Liver (tissue), 9 donors: ENCODE measurements around the gene LCN12. TPM values are rescaled to one million over a fixed set of nuclear protein-coding genes. Genes with fewer than 3 reads are reported as not detected.

Experiments
- DNase-seq: peaks from one replicate; pipeline ENCODE4 v3.0.0-alpha.2; 2017; ENCODE audit warnings: low spot score
- H3K27ac ChIP-seq, 2 donors: one replicate each; pipeline ENCODE4 v1.7.0; 2013; ENCODE audit warnings: inconsistent platforms in 2 of 2, low read length in 2 of 2, control low read depth in 1 of 2, low read depth in 1 of 2, mild to moderate bottlenecking in 1 of 2
- H3K27me3 ChIP-seq, 4 donors: one replicate each; pipeline versions ENCODE4 v1.6.1 to v1.7.0; 2013; ENCODE audit warnings: low read length in 3 of 4, inconsistent platforms in 1 of 4, mild to moderate bottlenecking in 1 of 4, moderate library complexity in 1 of 4; ENCODE audit not compliant: control insufficient read depth in 4 of 4, insufficient read depth in 4 of 4
- H3K36me3 ChIP-seq, 4 donors: one replicate each; pipeline versions ENCODE4 v1.6.1 to v1.7.0; 2013; ENCODE audit warnings: low read length in 3 of 4, mild to moderate bottlenecking in 3 of 4, low read depth in 1 of 4, moderate library complexity in 1 of 4; ENCODE audit not compliant: control insufficient read depth in 4 of 4, insufficient read depth in 3 of 4
- H3K4me1 ChIP-seq, 4 donors: one replicate each; pipeline versions ENCODE4 v1.6.1 to v1.7.0; 2013; ENCODE audit warnings: low read length in 3 of 4, mild to moderate bottlenecking in 3 of 4, moderate library complexity in 1 of 4; ENCODE audit not compliant: control insufficient read depth in 4 of 4, insufficient read depth in 4 of 4
- H3K4me3 ChIP-seq, 3 donors: one replicate each; pipeline versions ENCODE4 v1.6.1 to v1.7.0; 2013; ENCODE audit warnings: low read length in 3 of 3, control low read depth in 1 of 3, low read depth in 1 of 3, mild to moderate bottlenecking in 1 of 3
- H3K9ac ChIP-seq, 2 donors: one replicate each; pipeline ENCODE4 v1.7.0; 2013; ENCODE audit warnings: low read length in 2 of 2, mild to moderate bottlenecking in 2 of 2, moderate library complexity in 2 of 2, control low read depth in 1 of 2, low read depth in 1 of 2
- H3K9me3 ChIP-seq, 4 donors: one replicate each; pipeline versions ENCODE4 v1.6.1 to v1.7.0; 2013; ENCODE audit warnings: low read length in 3 of 4; ENCODE audit not compliant: control insufficient read depth in 4 of 4
- FOXA1 ChIP-seq: IDR thresholded peaks from 2 replicates; pipeline ENCODE4 v1.6.1; 2016; ENCODE audit warnings: antibody characterized with exemption
- FOXA2 ChIP-seq: IDR thresholded peaks from 2 replicates; pipeline ENCODE4 v1.6.1; 2016; ENCODE audit warnings: antibody characterized with exemption
- GABPA ChIP-seq, 2 donors: IDR thresholded peaks in 1 of 2; conservative IDR thresholded peaks in 1 of 2; 2 replicates each; pipeline ENCODE4 v1.6.1; 2016; ENCODE audit warnings: antibody characterized with exemption in 2 of 2, mild to moderate bottlenecking in 1 of 2, moderate library complexity in 1 of 2
- HNF4A ChIP-seq, 2 donors: conservative IDR thresholded peaks; 2 replicates each; pipeline ENCODE4 v1.6.1; 2016; ENCODE audit warnings: antibody characterized with exemption in 2 of 2, mild to moderate bottlenecking in 2 of 2
- HNF4G ChIP-seq: IDR thresholded peaks from 2 replicates; pipeline ENCODE4 v1.6.1; 2016; ENCODE audit warnings: antibody characterized with exemption
- JUND ChIP-seq, 2 donors: IDR thresholded peaks; 2 replicates each; pipeline ENCODE4 v1.6.1; 2016; ENCODE audit warnings: antibody characterized with exemption in 2 of 2
- NR2F2 ChIP-seq: IDR thresholded peaks from 2 replicates; pipeline ENCODE4 v1.6.1; 2016; ENCODE audit warnings: antibody characterized with exemption
- RAD21 ChIP-seq, 2 donors: IDR thresholded peaks; 2 replicates each; pipeline ENCODE4 v1.6.1; 2016; ENCODE audit warnings: antibody characterized with exemption in 2 of 2, mild to moderate bottlenecking in 2 of 2
- RXRA ChIP-seq, 2 donors: IDR thresholded peaks; 2 replicates each; pipeline ENCODE4 v1.6.1; 2017 to 2018; ENCODE audit warnings: antibody characterized with exemption in 2 of 2, mild to moderate bottlenecking in 1 of 2
- SP1 ChIP-seq: IDR thresholded peaks from 2 replicates; pipeline ENCODE4 v1.6.1; 2018; ENCODE audit warnings: antibody characterized with exemption, mild to moderate bottlenecking
- TAF1 ChIP-seq: conservative IDR thresholded peaks from 2 replicates; pipeline ENCODE4 v1.6.1; 2016; ENCODE audit warnings: antibody characterized with exemption, mild to moderate bottlenecking
- YY1 ChIP-seq: IDR thresholded peaks from 2 replicates; pipeline ENCODE4 v1.6.1; 2016; ENCODE audit warnings: antibody characterized with exemption, mild to moderate bottlenecking
- WGBS: extraction: QIAGEN DNeasy Blood & Tissue Kit; methylation state at CpG from one replicate; pipeline ENCODE4 v1.1.7; 2013; 5-methylcytosine and 5-hydroxymethylcytosine counted together
- polyA plus RNA-seq, 2 donors: library from polyadenylated mRNA; stranded (reverse) in 1 of 2; unstranded in 1 of 2; fragments of 200-250 nt in 1 of 2; fragments of >200 nt in 1 of 2; fragmentation: Nextera tagmentation in 1 of 2; extraction: Ambion mirVana in 1 of 2; gene quantifications; one replicate each; pipeline versions ENCODE4 v1.2.1 to v1.2.3, GENCODE V29; 2013 to 2015
- total RNA-seq, 2 donors: library from RNA; depleted of rRNA; stranded (reverse); fragments of >200 nt; gene quantifications; one replicate each; pipeline ENCODE4 v1.2.3, GENCODE V29; 2014
- TF ChIP-seq, protein P1 (sequence below): IDR thresholded peaks from 2 replicates; pipeline ENCODE4 v1.6.1; 2016; ENCODE audit warnings: antibody characterized with exemption
- TF ChIP-seq, protein P2 (sequence below): IDR thresholded peaks from 2 replicates; pipeline ENCODE4 v1.6.1; 2016; ENCODE audit warnings: antibody characterized with exemption
- TF ChIP-seq, protein P3 (sequence below): IDR thresholded peaks from 2 replicates; pipeline ENCODE4 v1.6.1; 2016; ENCODE audit warnings: antibody characterized with exemption
- TF ChIP-seq, protein P4 (sequence below): fragments of 150-350 bp; IDR thresholded peaks from 2 replicates; pipeline ENCODE4 v1.5.1; 2017; ENCODE audit warnings: improper control_type of control experiment, low read depth, low read length; ENCODE audit not compliant: missing input control
- TF ChIP-seq, protein P5 (sequence below): IDR thresholded peaks from 2 replicates; pipeline ENCODE4 v1.6.1; 2016; ENCODE audit warnings: antibody characterized with exemption, mild to moderate bottlenecking
- donor health status: healthy.
- donor health status: healthy.
- donor health status: healthy.
- donor health status: healthy.
- donor health status: healthy.

The LCN12 gene
- total and polyA plus RNA-seq, 4 donors, result 2.3 to 12.2 (median 6.2) TPM

DNA sequence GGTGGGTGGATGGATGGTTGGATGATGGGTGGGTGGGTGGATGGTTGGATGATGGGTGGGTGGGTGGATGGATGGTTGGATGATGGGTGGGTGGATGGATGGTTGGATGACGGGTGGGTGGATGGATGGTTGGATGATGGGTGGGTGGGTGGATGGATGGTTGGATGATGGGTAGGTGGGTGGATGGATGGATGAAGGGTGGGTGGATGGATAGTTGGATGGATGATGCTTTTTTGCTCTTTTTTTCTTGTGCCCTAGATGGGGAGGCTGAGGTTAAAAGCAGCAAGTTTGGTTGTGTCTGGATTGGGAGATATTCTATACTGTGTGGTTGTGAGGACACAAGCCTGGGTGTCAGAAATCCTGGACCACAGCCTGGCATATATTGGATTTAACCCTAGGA lies 5.4 kb downstream of the LCN12 start:
- DNase-seq, result no peak
- 94% methylated on average over 1 of the region's 1 CpG for WGBS
- Histone ChIP-seq H3K9ac (no peak overlapping the region), H3K36me3 (no peaks in the 10 kb centered on the region), H3K4me1 (no peaks in the 10 kb centered on the region), H3K27ac (no peak overlapping the region), H3K9me3 (no peaks in the 10 kb centered on the region), H3K4me3 (no peak overlapping the region), H3K27me3 (no peaks in the 10 kb centered on the region)
- TF ChIP-seq SP1 (no peak), TAF1 (no peak), NR2F2 (no peak), FOXA1 (no peak), YY1 (no peak), GABPA (IDR thresholded peaks at IDR 0.05 in 1 of 2, conservative IDR thresholded peaks at IDR 0.05 in 1 of 2) (no peak), RAD21 (IDR thresholded peaks at IDR 0.05) (no peak), RXRA (IDR thresholded peaks at IDR 0.05) (no peak), FOXA2 (no peak), HNF4A (conservative IDR thresholded peaks at IDR 0.05) (no peak)
- TF ChIP-seq, protein P1, sequence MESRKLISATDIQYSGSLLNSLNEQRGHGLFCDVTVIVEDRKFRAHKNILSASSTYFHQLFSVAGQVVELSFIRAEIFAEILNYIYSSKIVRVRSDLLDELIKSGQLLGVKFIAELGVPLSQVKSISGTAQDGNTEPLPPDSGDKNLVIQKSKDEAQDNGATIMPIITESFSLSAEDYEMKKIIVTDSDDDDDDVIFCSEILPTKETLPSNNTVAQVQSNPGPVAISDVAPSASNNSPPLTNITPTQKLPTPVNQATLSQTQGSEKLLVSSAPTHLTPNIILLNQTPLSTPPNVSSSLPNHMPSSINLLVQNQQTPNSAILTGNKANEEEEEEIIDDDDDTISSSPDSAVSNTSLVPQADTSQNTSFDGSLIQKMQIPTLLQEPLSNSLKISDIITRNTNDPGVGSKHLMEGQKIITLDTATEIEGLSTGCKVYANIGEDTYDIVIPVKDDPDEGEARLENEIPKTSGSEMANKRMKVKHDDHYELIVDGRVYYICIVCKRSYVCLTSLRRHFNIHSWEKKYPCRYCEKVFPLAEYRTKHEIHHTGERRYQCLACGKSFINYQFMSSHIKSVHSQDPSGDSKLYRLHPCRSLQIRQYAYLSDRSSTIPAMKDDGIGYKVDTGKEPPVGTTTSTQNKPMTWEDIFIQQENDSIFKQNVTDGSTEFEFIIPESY, result no peak
- TF ChIP-seq, protein P2, sequence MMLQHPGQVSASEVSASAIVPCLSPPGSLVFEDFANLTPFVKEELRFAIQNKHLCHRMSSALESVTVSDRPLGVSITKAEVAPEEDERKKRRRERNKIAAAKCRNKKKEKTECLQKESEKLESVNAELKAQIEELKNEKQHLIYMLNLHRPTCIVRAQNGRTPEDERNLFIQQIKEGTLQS, result no peak
- TF ChIP-seq, protein P3, sequence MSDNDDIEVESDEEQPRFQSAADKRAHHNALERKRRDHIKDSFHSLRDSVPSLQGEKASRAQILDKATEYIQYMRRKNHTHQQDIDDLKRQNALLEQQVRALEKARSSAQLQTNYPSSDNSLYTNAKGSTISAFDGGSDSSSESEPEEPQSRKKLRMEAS, result no peak

DNA sequence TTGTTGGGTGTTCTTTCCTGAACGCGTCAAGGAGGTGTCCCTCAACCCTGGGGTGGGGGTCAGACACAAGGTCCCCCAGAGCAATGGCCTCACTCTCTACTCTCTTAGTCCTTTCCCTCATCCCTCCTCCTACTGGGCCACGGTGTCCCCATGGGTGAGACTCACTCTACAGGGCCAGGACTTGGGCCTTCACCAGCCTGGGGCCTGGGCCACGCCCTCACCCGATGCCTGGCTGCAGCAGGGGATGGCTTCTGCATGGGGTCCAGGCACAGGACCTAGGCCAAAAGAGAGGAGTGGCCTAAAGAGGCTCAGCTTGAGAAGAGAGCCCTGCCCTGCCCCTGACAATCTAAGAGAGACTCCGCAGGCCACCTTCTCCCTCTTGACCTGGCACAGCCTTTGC lies 5.8 kb downstream of the LCN12 start:
- Histone ChIP-seq H3K9ac (no peak overlapping the region), H3K36me3 (no peaks in the 10 kb centered on the region), H3K27ac (no peak overlapping the region), H3K4me3 (no peak overlapping the region), H3K27me3 (no peaks in the 10 kb centered on the region), H3K9me3 (no peaks in the 10 kb centered on the region), H3K4me1 (no peaks in the 10 kb centered on the region)
- DNase-seq, result no peak
- TF ChIP-seq TAF1, result no peak
- 93% methylated on average over 6 of the region's 6 CpGs for WGBS

DNA sequence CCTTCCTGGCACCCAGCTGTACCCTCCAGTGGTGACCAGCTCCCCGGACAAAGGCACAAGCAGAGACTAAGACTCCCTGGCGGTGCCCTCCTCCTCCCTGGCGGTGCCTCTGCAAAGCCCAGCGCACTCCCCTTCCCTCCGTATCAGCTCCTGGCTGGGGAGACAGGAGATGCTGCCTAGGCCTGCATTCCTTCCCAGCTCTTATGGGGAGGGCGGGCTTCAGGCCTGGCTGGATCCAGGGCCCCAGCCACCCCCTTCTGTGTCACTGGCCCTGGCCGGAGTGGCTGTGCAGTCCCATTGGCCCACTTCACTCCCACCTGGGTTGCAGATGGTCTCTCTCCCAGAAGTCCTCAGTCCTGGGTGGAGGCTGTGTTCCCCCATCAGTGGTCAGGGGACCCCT lies 6.4 kb downstream of the LCN12 start:
- Histone ChIP-seq H3K27me3 (no peaks in the 10 kb centered on the region), H3K27ac (no peak overlapping the region), H3K9me3 (no peaks in the 10 kb centered on the region), H3K4me1 (no peaks in the 10 kb centered on the region), H3K4me3 (no peak overlapping the region), H3K36me3 (no peaks in the 10 kb centered on the region), H3K9ac (no peak overlapping the region)
- DNase-seq, result no peak
- WGBS, result 95% methylated on average over 7 of the region's 7 CpGs
- TF ChIP-seq TAF1 (no peak), YY1 (no peak), JUND (IDR thresholded peaks at IDR 0.05) (no peak), RAD21 (IDR thresholded peaks at IDR 0.05) (no peak), HNF4G (no peak), SP1 (no peak), RXRA (IDR thresholded peaks at IDR 0.05) (no peak), HNF4A (conservative IDR thresholded peaks at IDR 0.05) (no peak), NR2F2 (no peak), GABPA (IDR thresholded peaks at IDR 0.05 in 1 of 2, conservative IDR thresholded peaks at IDR 0.05 in 1 of 2) (no peak), FOXA1 (no peak)
- TF ChIP-seq, protein P2, result no peak
- TF ChIP-seq, protein P3, result no peak
- TF ChIP-seq, protein P4, sequence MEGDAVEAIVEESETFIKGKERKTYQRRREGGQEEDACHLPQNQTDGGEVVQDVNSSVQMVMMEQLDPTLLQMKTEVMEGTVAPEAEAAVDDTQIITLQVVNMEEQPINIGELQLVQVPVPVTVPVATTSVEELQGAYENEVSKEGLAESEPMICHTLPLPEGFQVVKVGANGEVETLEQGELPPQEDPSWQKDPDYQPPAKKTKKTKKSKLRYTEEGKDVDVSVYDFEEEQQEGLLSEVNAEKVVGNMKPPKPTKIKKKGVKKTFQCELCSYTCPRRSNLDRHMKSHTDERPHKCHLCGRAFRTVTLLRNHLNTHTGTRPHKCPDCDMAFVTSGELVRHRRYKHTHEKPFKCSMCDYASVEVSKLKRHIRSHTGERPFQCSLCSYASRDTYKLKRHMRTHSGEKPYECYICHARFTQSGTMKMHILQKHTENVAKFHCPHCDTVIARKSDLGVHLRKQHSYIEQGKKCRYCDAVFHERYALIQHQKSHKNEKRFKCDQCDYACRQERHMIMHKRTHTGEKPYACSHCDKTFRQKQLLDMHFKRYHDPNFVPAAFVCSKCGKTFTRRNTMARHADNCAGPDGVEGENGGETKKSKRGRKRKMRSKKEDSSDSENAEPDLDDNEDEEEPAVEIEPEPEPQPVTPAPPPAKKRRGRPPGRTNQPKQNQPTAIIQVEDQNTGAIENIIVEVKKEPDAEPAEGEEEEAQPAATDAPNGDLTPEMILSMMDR, result no peak
- TF ChIP-seq, protein P1, result no peak
- TF ChIP-seq, protein P5, sequence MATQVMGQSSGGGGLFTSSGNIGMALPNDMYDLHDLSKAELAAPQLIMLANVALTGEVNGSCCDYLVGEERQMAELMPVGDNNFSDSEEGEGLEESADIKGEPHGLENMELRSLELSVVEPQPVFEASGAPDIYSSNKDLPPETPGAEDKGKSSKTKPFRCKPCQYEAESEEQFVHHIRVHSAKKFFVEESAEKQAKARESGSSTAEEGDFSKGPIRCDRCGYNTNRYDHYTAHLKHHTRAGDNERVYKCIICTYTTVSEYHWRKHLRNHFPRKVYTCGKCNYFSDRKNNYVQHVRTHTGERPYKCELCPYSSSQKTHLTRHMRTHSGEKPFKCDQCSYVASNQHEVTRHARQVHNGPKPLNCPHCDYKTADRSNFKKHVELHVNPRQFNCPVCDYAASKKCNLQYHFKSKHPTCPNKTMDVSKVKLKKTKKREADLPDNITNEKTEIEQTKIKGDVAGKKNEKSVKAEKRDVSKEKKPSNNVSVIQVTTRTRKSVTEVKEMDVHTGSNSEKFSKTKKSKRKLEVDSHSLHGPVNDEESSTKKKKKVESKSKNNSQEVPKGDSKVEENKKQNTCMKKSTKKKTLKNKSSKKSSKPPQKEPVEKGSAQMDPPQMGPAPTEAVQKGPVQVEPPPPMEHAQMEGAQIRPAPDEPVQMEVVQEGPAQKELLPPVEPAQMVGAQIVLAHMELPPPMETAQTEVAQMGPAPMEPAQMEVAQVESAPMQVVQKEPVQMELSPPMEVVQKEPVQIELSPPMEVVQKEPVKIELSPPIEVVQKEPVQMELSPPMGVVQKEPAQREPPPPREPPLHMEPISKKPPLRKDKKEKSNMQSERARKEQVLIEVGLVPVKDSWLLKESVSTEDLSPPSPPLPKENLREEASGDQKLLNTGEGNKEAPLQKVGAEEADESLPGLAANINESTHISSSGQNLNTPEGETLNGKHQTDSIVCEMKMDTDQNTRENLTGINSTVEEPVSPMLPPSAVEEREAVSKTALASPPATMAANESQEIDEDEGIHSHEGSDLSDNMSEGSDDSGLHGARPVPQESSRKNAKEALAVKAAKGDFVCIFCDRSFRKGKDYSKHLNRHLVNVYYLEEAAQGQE, result no peak
